Nephron progenitor cell (in vitro differentiated cells): ENCODE data around the gene KCTD6.

Experiments
- DNase-seq: peaks from one replicate; pipeline ENCODE4 v3.0.0; 2021
- H3K27ac Mint-ChIP-seq: 2 replicates; pipeline ENCODE4 v1.8.0; 2021; ENCODE audit warnings: mild to moderate bottlenecking, moderate library complexity, mixed read lengths
- H3K27me3 Mint-ChIP-seq: 2 replicates; pipeline ENCODE4 v1.8.0; 2021; ENCODE audit warnings: mild to moderate bottlenecking, low read depth, mixed read lengths; ENCODE audit not compliant: poor library complexity
- H3K36me3 Mint-ChIP-seq: 2 replicates; pipeline ENCODE4 v1.8.0; 2021; ENCODE audit warnings: low read depth, mixed read lengths
- H3K4me1 Mint-ChIP-seq: 2 replicates; pipeline ENCODE4 v1.8.0; 2021; ENCODE audit warnings: mixed read lengths
- H3K4me3 Mint-ChIP-seq: 2 replicates; pipeline ENCODE4 v1.8.0; 2021; ENCODE audit warnings: mild to moderate bottlenecking, moderate library complexity, mixed read lengths
- H3K9me3 Mint-ChIP-seq: 2 replicates; pipeline ENCODE4 v1.8.0; 2021; ENCODE audit warnings: mild to moderate bottlenecking, moderate library complexity, mixed read lengths
- TF ChIP-seq, protein P1 (sequence below): fragments of 200-600 bp; sonication (generic); IDR thresholded peaks from 2 replicates; pipeline ENCODE4 v1.5.0; 2021; ENCODE audit warnings: antibody characterized with exemption

Gene KCTD6

DNA sequence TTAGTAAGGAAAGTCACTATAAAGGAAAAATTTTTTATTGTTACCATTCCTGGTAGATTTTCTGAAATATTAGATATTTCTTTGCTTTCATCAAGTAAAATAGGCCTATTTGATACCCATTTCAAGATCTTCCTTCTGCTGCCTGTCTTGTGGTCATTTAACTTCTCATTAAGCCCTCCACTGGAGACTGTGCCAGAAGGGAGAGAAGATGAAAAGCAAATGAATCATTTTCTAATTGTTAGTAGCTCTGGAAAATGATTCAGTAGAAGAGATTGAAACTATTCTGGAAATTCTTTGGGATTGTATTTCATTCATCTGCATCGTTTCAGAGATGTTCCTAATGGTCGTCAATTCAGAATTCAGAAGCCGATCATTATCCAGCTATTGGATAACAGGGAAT, 3.2 kb downstream of the KCTD6 start:
- DNase-seq, result no peak
- H3K27ac Mint-ChIP-seq, result no peak overlapping the region
- TF ChIP-seq, protein P1, sequence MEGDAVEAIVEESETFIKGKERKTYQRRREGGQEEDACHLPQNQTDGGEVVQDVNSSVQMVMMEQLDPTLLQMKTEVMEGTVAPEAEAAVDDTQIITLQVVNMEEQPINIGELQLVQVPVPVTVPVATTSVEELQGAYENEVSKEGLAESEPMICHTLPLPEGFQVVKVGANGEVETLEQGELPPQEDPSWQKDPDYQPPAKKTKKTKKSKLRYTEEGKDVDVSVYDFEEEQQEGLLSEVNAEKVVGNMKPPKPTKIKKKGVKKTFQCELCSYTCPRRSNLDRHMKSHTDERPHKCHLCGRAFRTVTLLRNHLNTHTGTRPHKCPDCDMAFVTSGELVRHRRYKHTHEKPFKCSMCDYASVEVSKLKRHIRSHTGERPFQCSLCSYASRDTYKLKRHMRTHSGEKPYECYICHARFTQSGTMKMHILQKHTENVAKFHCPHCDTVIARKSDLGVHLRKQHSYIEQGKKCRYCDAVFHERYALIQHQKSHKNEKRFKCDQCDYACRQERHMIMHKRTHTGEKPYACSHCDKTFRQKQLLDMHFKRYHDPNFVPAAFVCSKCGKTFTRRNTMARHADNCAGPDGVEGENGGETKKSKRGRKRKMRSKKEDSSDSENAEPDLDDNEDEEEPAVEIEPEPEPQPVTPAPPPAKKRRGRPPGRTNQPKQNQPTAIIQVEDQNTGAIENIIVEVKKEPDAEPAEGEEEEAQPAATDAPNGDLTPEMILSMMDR, result no peak
- peaks cover 4% of the 10 kb centered on the region for H3K27me3 Mint-ChIP-seq
- H3K4me3 Mint-ChIP-seq, result peak overlapping the region; percentile 91
- peaks cover 15% of the 10 kb centered on the region for H3K36me3 Mint-ChIP-seq
- peaks cover 66% of the 10 kb centered on the region for H3K4me1 Mint-ChIP-seq
- no peaks in the 10 kb centered on the region for H3K9me3 Mint-ChIP-seq

- Mint-ChIP-seq H3K4me3 (peak overlapping the region; percentile 91), H3K27ac (no peak overlapping the region), H3K4me1 (peaks cover 63% of the 10 kb centered on the region)
These were observed 4.4 kb downstream of the KCTD6 start for GRCh38 chr3:58496206-58496857.

GRCh38 chr3:58497097-58497496, 5.2 kb downstream of the KCTD6 start:
- TF ChIP-seq, protein P1, result no peak
- DNase-seq, result no peak
- Mint-ChIP-seq H3K4me3 (peak overlapping the region; percentile 52), H3K27ac (peak overlapping the region; percentile 89), H3K9me3 (no peaks in the 10 kb centered on the region), H3K27me3 (no peaks in the 10 kb centered on the region), H3K36me3 (peaks cover 33% of the 10 kb centered on the region), H3K4me1 (peaks cover 60% of the 10 kb centered on the region)

More at GRCh38 chr3:58496206-58496857, 4.4 kb downstream of the KCTD6 start:
- peaks cover 25% of the 10 kb centered on the region for H3K36me3 Mint-ChIP-seq
- TF ChIP-seq, protein P1, result no peak
- H3K9me3 Mint-ChIP-seq, result no peaks in the 10 kb centered on the region
- H3K27me3 Mint-ChIP-seq, result peaks cover 2% of the 10 kb centered on the region
- DNase-seq, result no peak

DNA sequence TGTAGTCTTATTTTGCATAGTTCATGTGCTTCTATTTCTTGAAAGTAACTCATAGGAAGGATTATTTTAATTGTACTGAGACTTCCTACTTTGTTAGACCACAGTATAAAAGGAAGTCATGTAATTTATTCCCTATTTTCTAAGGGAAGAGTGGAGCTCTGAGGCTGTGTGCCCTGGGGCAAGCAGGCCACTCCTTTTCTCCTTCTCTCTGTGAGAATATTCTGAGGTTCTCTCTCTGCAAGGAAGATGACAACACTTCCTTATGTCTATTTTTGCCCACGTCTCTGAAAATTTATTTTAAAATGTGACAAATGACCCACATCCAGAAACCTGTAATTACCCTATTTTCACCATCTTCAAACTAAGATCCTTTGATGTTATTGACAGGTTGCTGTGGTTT, 11.0 kb downstream of the KCTD6 start:
- DNase-seq, result no peak
- Mint-ChIP-seq H3K4me3 (no peak overlapping the region), H3K36me3 (peaks cover 63% of the 10 kb centered on the region), H3K27ac (no peak overlapping the region), H3K27me3 (no peaks in the 10 kb centered on the region), H3K4me1 (peaks cover 16% of the 10 kb centered on the region), H3K9me3 (no peaks in the 10 kb centered on the region)
- TF ChIP-seq, protein P1, result no peak

GRCh38 chr3:58507356-58508078, 15.6 kb downstream of the KCTD6 start:
- Mint-ChIP-seq H3K36me3 (peaks cover 33% of the 10 kb centered on the region), H3K4me1 (peaks cover 24% of the 10 kb centered on the region), H3K27ac (no peak overlapping the region), H3K9me3 (no peaks in the 10 kb centered on the region), H3K4me3 (no peak overlapping the region), H3K27me3 (no peaks in the 10 kb centered on the region)
- TF ChIP-seq, protein P1, result no peak
- DNase-seq, result no peak
